DMS 273 (cell line): ENCODE data around the gene VWA7.

Experiments used
- DNase-seq: peaks from one replicate; lab custom pipeline; 2025; ENCODE audit not compliant: unreplicated experiment; lab: John Stamatoyannopoulos, UW

The VWA7 gene

GRCh38 chr6:31760790-31761189 is 16.3 kb downstream of the VWA7 start:
- DNase-seq, result no peak

GRCh38 chr6:31758281-31758680 is 18.8 kb downstream of the VWA7 start:
- no peak for DNase-seq

- DNase-seq, result no peak
These were observed 24.3 kb downstream of the VWA7 start for GRCh38 chr6:31752739-31753319.

- DNase-seq, result no peak
These were observed 26.6 kb downstream of the VWA7 start for GRCh38 chr6:31750411-31751022.

GRCh38 chr6:31749301-31750036 is 27.7 kb downstream of the VWA7 start:
- DNase-seq, result no peak

GRCh38 chr6:31744422-31744821 is 32.7 kb downstream of the VWA7 start:
- DNase-seq, result no peak

- no peak for DNase-seq
These were observed 34.2 kb downstream of the VWA7 start for GRCh38 chr6:31742894-31743293.

GRCh38 chr6:31741815-31742214 is 35.3 kb downstream of the VWA7 start:
- no peak for DNase-seq

GRCh38 chr6:31740397-31741223 is 36.5 kb downstream of the VWA7 start:
- DNase-seq, result no peak

GRCh38 chr6:31739639-31740396 is 37.3 kb downstream of the VWA7 start, which contains the start of gene MSH5:
Gene MSH5 (plus strand): TSS chr6:31740005. CDS start chr6:31740467, 462 bp downstream.
- peak; percentile 100 for DNase-seq

GRCh38 chr6:31737991-31738979 is 38.8 kb downstream of the VWA7 start:
- DNase-seq, result peak; percentile 45

GRCh38 chr6:31737315-31737990 is 39.7 kb downstream of the VWA7 start:
- no peak for DNase-seq

- no peak for DNase-seq
These were observed 40.3 kb downstream of the VWA7 start for GRCh38 chr6:31736768-31737314.

GRCh38 chr6:31736021-31736767 is 40.9 kb downstream of the VWA7 start, which contains the start of gene CLIC1:
Gene CLIC1 (minus strand): TSS chr6:31736530. CDS start chr6:31736300, 230 bp downstream.
- DNase-seq, result peak; percentile 90

GRCh38 chr6:31734821-31735406 is 42.2 kb downstream of the VWA7 start:
- DNase-seq, result peak; percentile 37

GRCh38 chr6:31734247-31734820 is 42.8 kb downstream of the VWA7 start:
- DNase-seq, result no peak

GRCh38 chr6:31733734-31734133 is 43.4 kb downstream of the VWA7 start:
- DNase-seq, result no peak
